Epithelial cell of proximal tubule (primary cell): ENCODE data around the gene ATXN7. TPM values are rescaled to one million over a fixed set of nuclear protein-coding genes. Genes with fewer than 3 reads are reported as not detected.
A peak's percentile ranks its signal among the peaks of the same experiment; 100 is the strongest.

Experiments
- DNase-seq: peaks from one replicate; pipeline ENCODE4 v3.0.0-alpha.2; 2011; ENCODE audit warnings: low read depth
- H3K4me3 ChIP-seq: 2 replicates; pipeline ENCODE4 v1.5.1; 2011; ENCODE audit warnings: low read depth, mild to moderate bottlenecking, low read length
- CTCF ChIP-seq: conservative IDR thresholded peaks from 2 replicates; pipeline ENCODE4 v1.5.1; 2012; ENCODE audit warnings: low read depth, mild to moderate bottlenecking, low read length
- total RNA-seq: library from RNA; depleted of rRNA; stranded (reverse); fragments of >200 nt; gene quantifications from 2 replicates; pipeline ENCODE4 v1.2.3, GENCODE V29; 2015

ATXN7 gene, protein sequence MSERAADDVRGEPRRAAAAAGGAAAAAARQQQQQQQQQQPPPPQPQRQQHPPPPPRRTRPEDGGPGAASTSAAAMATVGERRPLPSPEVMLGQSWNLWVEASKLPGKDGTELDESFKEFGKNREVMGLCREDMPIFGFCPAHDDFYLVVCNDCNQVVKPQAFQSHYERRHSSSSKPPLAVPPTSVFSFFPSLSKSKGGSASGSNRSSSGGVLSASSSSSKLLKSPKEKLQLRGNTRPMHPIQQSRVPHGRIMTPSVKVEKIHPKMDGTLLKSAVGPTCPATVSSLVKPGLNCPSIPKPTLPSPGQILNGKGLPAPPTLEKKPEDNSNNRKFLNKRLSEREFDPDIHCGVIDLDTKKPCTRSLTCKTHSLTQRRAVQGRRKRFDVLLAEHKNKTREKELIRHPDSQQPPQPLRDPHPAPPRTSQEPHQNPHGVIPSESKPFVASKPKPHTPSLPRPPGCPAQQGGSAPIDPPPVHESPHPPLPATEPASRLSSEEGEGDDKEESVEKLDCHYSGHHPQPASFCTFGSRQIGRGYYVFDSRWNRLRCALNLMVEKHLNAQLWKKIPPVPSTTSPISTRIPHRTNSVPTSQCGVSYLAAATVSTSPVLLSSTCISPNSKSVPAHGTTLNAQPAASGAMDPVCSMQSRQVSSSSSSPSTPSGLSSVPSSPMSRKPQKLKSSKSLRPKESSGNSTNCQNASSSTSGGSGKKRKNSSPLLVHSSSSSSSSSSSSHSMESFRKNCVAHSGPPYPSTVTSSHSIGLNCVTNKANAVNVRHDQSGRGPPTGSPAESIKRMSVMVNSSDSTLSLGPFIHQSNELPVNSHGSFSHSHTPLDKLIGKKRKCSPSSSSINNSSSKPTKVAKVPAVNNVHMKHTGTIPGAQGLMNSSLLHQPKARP
- 6.8 and 16.7 TPM in 2 replicates for total RNA-seq

DNA sequence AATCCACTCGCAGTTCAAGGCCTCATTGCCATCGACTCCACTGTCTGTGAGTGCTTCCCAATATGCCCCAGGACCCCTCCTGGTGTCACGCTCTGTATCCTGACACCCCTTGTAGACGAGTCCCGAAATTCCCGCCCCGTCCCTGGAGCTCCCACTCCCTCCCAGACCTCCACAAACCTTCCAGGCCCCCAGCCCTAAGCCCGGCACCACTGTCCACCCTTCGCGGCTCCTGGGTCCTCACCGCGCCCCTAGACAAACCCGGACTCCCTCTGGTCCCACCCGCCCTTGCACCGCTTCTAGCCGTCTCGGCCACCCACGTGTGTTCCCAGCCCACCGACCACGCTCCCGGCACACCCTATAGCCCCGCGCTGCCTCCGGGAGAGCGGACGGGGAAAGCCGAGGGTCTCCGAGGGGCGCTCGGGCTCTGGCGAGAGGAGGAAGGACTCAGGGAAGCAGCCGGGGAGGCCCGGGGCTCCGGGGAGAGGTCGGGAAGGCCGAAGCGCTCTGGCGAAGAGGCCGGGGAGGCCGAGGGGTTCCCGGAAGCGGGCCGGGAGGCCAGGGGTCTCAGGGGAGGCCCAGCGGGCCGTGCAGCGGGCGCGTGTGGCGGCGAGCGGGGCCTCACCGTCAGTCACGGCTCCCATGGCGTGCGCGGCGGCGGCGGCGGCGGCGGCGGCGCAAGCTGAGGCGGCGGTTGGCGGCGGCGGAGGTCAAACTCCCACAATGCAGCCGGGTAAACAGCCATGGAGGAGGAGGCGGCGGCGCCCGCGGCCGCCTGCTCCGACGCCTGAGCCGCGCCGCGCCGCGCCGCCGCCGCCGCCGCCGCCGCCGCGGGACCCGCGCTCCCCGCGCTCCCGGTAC, at the start of gene ATXN7, which contains the start of gene THOC7:
TSS of gene ATXN7 (plus strand) at position 718 of the 858 bp plus-strand sequence. CDS start 48,732 bp downstream, outside the sequence.
TSS of gene THOC7 (minus strand) at position 656 of the 858 bp plus-strand sequence. CDS start at position 641, 15 bp downstream.
- DNase-seq: no peak
- TF ChIP-seq CTCF: no peak
- peak within 1 kb of the TSS; percentile 88 for H3K4me3 ChIP-seq

DNA sequence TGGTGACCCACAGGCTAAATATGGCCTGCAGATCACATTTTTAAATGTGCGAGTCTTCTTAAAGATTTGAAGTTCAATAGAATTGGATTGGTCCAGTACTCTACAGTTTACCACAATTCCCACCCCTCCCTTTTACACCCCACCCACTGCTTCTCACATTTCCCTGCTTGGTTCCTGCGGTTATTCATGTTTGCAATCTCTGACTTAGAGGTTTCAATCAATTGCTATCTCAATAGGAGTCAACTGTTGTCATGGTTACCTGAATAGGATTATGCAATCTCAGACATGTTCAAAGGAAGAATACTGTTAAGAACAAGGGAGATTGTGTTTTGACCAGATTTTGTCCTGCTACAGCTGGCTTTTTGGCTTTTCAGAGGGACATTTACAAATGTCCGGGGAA, 49.4 kb upstream of the ATXN7 start:
- DNase-seq: no peak

GRCh38 chr3:63817225-63817624, 46.4 kb upstream of the ATXN7 start:
- H3K4me3 ChIP-seq: no peak overlapping the region
- no peak for DNase-seq
- no peak for TF ChIP-seq CTCF

More for the DNA sequence above, 49.4 kb upstream of the ATXN7 start:
- no peak overlapping the region for H3K4me3 ChIP-seq
- no peak for TF ChIP-seq CTCF

DNA sequence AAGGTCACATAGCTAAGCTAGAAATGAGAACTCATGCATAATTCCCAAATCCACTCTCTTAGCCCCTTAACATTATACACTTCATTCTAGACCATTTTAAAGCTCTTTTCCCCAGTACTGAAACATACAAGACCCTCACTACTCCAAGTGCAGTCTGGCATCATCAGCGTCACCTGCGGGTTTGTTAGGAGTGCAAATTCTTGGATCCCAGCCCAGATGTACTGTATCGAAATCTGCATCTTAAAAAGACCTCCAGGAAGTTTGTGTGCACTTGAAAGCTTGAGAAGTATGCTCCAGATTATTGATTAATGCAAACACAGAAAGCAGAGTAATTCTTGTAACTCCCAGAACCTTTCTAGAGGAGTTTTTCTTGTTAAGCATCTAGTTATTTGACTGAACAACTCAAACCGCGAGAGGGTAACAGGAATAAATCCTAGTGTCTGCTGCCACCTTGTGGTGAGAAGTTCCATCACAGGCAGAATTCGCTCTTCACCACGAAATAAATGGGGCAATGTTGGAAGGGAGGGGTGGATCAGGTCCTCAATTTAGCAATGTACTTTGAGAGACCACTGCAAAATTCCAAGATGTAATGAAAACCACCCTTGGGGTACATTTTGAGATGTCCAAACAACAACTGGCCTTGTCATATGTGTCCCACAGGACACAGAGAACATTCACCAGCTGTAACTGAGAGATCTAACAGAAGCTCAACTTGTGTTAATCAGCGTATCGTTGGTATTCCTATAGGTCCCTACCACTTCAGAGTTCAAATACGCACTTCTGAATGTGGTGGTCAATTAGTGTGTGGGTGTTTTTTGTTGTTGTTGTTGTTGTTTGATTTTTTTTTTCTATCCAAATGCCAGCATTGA, 45.2 kb upstream of the ATXN7 start:
- peak; percentile 13 for DNase-seq
- TF ChIP-seq CTCF: peak; percentile 84
- no peak overlapping the region for H3K4me3 ChIP-seq

DNA sequence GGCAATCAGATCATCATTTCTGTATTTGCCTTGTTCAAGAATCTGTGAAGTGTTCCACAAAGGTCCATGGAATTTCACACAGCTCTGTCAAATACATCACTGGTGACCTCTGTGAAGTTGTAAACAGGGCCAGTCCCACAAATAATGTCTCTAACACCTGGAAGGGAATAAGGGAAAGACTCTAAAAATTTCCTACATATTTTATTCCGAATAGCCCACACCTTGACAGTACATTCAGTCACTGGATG, 44.6 kb upstream of the ATXN7 start, which contains the start of gene C3orf49:
TSS of gene C3orf49 (plus strand) at position 149 of the 248 bp plus-strand sequence. CDS start 173 bp downstream, outside the sequence.
- H3K4me3 ChIP-seq: no peak within 1 kb of the TSS
- no peak for DNase-seq
- TF ChIP-seq CTCF: no peak

DNA sequence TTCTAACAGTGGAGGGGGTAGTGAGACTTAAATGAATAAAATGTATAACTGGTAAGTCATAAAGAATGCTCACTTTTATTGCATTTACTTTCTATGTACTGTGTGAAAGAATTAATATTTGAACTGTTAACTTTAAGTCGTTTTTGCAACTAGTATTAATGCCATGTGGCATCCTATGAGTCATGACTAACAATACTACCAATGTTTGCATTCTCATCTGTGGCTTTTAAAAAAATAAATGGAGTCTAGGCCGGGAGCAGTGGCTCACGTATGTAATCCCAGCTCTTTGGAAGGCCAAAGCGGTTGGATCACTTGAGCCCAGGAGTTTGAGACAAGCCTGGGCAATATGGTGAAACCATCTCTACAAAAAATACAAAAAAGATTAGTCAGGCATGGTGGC, 39.4 kb upstream of the ATXN7 start:
- TF ChIP-seq CTCF: no peak
- DNase-seq: no peak
- no peak overlapping the region for H3K4me3 ChIP-seq
